Measurements from ENCODE around the gene METTL21A. TPM values are rescaled to one million over a fixed set of nuclear protein-coding genes. Genes with fewer than 3 reads are reported as not detected.

Gene METTL21A
- total and polyA plus RNA-seq, 11 donors, result 10.2 to 27.6 (median 14.6) TPM

GRCh38 chr2:207600231-207600630, 25.0 kb downstream of the METTL21A start:
- DNase-seq, result no peak
- peaks cover 0 to 5% (median 0%) of the 10 kb centered on the region in 12 donors for H3K4me1 ChIP-seq
- H3K27ac ChIP-seq, result no peak overlapping the region
- ATAC-seq, result no peak
- H3K36me3 ChIP-seq, result peaks cover 0 to 45% (median 33%) of the 10 kb centered on the region in 9 donors
- H3K4me3 ChIP-seq, result no peak overlapping the region
- H3K9me3 ChIP-seq, result no peaks in the 10 kb centered on the region
- intact Hi-C loops (cut with DNase I), result no loop called here
- no peaks in the 10 kb centered on the region for H3K27me3 ChIP-seq
- TF ChIP-seq POLR2A (IDR thresholded peaks at IDR 0.05), result no peak
- TF ChIP-seq CTCF (IDR thresholded peaks at IDR 0.05), result no peak

DNA sequence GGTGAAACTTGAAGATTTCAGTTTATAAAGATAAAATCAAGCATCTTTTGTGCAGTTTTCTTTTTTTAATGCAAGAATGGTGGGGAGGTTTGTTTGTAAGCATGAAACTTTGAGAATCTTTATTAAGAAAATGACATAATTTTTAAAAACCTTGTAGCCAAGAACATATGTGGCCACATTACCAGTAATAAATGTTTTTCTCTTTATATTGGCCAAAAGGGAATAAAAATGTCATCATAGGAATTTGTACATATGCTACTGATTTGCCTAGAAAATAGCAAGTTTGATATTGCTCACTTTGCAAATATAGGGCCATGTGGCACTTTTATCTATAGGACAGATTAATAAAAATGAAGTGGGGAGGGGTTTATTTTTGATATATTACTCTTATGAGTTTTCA, 25.6 kb downstream of the METTL21A start:
- H3K9me3 ChIP-seq, result no peaks in the 10 kb centered on the region
- no peak overlapping the region for H3K27ac ChIP-seq
- ATAC-seq (no peak), DNase-seq (no peak)
- H3K36me3 ChIP-seq, result peaks cover 0 to 47% (median 37%) of the 10 kb centered on the region in 9 donors
- no peak overlapping the region for H3K4me3 ChIP-seq
- intact Hi-C loops (cut with DNase I), result no loop called here
- no peaks in the 10 kb centered on the region for H3K27me3 ChIP-seq
- no peak for TF ChIP-seq CTCF (IDR thresholded peaks at IDR 0.05)
- no peak for TF ChIP-seq POLR2A (IDR thresholded peaks at IDR 0.05)
- peaks cover 0 to 5% (median 0%) of the 10 kb centered on the region in 12 donors for H3K4me1 ChIP-seq

DNA sequence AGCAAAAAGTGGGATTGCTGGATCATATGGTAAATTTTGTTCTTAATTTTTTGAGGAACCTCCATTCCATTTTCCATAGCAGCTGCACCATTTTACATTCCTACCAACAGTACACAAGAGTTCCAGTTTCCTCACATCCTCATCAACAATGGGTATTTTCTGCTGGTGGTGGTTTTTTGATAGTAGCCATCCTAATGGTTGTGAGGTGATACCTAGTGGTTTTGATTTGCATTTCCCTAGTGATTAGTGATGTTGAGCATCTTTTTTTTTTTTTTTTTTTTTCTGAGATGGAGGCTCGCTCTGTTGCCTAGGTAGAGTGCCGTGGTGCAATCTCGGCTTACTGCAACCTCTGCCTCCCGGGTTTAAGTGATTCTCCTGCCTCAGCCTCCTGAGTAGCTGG, 30.5 kb downstream of the METTL21A start:
- DNase-seq, result no peak
- no peak for ATAC-seq
- H3K27me3 ChIP-seq, result no peaks in the 10 kb centered on the region
- H3K9me3 ChIP-seq, result peaks cover 0 to 21% (median 3%) of the 10 kb centered on the region in 12 donors
- TF ChIP-seq POLR2A (IDR thresholded peaks at IDR 0.05) (no peak), CTCF (IDR thresholded peaks at IDR 0.05) (no peak)
- no peak overlapping the region for H3K4me3 ChIP-seq
- WGBS, 4 donors, result 94 to 100% (median 99%) methylated on average over 4 of the region's 4 CpGs
- no peak overlapping the region for H3K27ac ChIP-seq
- H3K36me3 ChIP-seq, result peaks cover 0 to 84% (median 67%) of the 10 kb centered on the region in 9 donors
- H3K4me1 ChIP-seq, result no peaks in the 10 kb centered on the region
- intact Hi-C loops (cut with DNase I), result no loop called here

DNA sequence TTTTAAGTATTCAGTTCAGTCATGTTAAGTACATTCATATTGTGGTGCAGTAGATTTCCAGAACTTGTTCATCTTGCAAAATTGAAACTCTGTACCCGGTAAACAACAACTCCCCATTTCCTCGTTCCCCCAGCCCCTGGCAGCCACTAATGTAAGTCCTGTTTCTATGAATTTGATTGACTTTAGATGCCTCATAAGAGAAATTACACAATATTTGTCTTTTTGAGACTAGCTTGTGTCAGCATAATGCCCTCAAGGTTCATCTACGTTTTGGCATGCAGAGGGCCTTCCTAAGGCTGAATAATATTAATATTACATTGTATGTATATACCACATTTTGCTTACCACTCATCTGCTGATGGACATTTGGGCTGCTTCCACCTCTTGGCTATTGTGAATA, 30.9 kb downstream of the METTL21A start:
- no peak for DNase-seq

More for the DNA sequence above, 30.9 kb downstream of the METTL21A start:
- peaks cover 0 to 21% (median 3%) of the 10 kb centered on the region in 12 donors for H3K9me3 ChIP-seq
- H3K4me1 ChIP-seq, result no peaks in the 10 kb centered on the region
- peaks cover 0 to 84% (median 71%) of the 10 kb centered on the region in 9 donors for H3K36me3 ChIP-seq
- H3K27me3 ChIP-seq, result no peaks in the 10 kb centered on the region
- no peak overlapping the region for H3K4me3 ChIP-seq
- intact Hi-C loops (cut with DNase I), result no loop called here
- ATAC-seq, result no peak
- H3K27ac ChIP-seq, result no peak overlapping the region
- TF ChIP-seq CTCF (IDR thresholded peaks at IDR 0.05), result no peak
- TF ChIP-seq POLR2A (IDR thresholded peaks at IDR 0.05), result no peak
- WGBS, 4 donors, result 73 to 86% (median 80%) methylated on average over 3 of the region's 3 CpGs

All from heart left ventricle (tissue), 16 donors.